ENCODE measurements around the gene DHRS7B. TPM values are rescaled to one million over a fixed set of nuclear protein-coding genes. Genes with fewer than 3 reads are reported as not detected.

DHRS7B gene
- total RNA-seq, 1 experiment from 2014 or later = 30.0 TPM

DNA sequence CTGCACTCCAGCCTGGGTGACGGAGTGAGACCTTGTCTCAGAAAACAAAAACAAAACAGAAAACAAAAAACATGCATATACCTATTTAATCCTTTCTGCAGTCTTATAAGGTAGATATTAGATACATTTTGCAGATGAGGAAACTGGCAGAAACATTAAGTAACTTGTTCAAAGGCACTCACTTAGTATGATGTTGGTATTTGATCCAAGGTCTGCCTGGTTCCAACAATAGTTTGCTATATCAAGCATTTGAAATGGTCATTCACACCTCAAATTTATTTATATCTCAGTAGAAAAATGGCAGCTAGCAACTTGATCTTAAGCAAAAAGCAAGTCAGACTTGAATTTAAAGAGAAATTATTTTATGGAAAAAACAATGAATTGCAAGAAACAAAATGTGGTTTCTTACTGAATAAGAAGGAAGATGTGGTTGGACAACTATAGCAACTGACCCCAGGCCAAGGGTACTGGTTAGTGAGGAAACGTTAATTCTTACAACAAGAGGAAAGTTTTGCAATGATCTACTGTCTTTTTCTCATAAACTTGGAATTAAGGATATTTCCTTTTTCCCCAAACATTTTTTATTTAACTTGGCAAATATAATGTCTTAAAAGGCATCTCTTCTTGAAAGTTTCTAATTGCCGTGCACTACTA lies 19.7 kb downstream of the DHRS7B start:
- POLR2A ChIA-PET = no interaction called here
- Histone ChIP-seq H3K9me3 (peaks cover 9% of the 10 kb centered on the region; the same call in 1 of the 2 replicates), H3K27me3 (replicated peaks; ENCODE audit: control insufficient read depth, insufficient read depth, low read length) (no peaks in the 10 kb centered on the region), H3K4me1 (no peaks in the 10 kb centered on the region), H3K4me3 (ENCODE audit: low read depth, low read length) (no peak overlapping the region), H3K36me3 (ENCODE audit: control insufficient read depth, insufficient read depth, low read length) (peaks cover 2% of the 10 kb centered on the region)
- peaks cover 20% of the 10 kb centered on the region for H3K9me3 Mint-ChIP-seq (ENCODE audit: unreplicated experiment)
- BruUV-seq (replicated peaks) = no TSS peak
- H3K27me3 Mint-ChIP-seq (ENCODE audit: insufficient read depth, unreplicated experiment) = no peaks in the 10 kb centered on the region
- no peak for DNase-seq
- H3K4me1 Mint-ChIP-seq (ENCODE audit: low read depth, unreplicated experiment) = no peaks in the 10 kb centered on the region
- no peak overlapping the region for H3K27ac Mint-ChIP-seq (ENCODE audit: unreplicated experiment)
- H3K4me3 Mint-ChIP-seq (ENCODE audit: unreplicated experiment) = no peak overlapping the region
- CTCF ChIA-PET = no interaction called here
- H3K36me3 Mint-ChIP-seq (ENCODE audit: insufficient read depth, unreplicated experiment) = peaks cover 19% of the 10 kb centered on the region
- intact Hi-C loops (cut with micrococcal nuclease; ENCODE audit: unreplicated experiment) = no loop called here
- TF ChIP-seq CTCF (IDR thresholded peaks at IDR 0.05; ENCODE audit: insufficient read depth in 1 of 2, low read depth in 1 of 2, low read length in 1 of 2, severe bottlenecking in 1 of 2, unreplicated experiment in 1 of 2) = no peak

DNA sequence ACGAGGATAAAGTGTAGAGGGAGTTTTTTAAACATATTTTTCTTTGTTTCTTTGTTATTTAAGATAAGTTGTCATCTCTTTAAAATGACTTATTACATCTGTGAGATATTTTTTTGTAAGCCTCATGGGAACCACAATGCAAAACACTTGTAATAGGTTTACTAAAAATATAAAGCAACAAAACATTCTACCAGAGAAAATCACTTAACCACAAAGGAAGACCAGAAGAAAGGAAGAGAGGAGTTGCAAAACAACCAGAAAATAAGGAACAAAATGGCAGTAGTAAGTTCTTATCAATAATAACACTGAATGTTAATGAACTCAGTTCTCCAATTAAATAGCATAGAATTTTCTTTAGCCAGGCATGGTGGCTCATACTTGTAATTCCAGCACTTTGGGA lies 22.9 kb downstream of the DHRS7B start:
- Mint-ChIP-seq H3K27ac (ENCODE audit: unreplicated experiment) (no peak overlapping the region), H3K36me3 (ENCODE audit: insufficient read depth, unreplicated experiment) (peaks cover 21% of the 10 kb centered on the region), H3K4me3 (ENCODE audit: unreplicated experiment) (no peak overlapping the region), H3K4me1 (ENCODE audit: low read depth, unreplicated experiment) (no peaks in the 10 kb centered on the region), H3K27me3 (ENCODE audit: insufficient read depth, unreplicated experiment) (no peaks in the 10 kb centered on the region), H3K9me3 (ENCODE audit: unreplicated experiment) (peaks cover 50% of the 10 kb centered on the region)
- Histone ChIP-seq H3K4me3 (ENCODE audit: low read depth, low read length) (no peak overlapping the region), H3K9me3 (peaks cover 13% of the 10 kb centered on the region), H3K27me3 (replicated peaks; ENCODE audit: control insufficient read depth, insufficient read depth, low read length) (no peaks in the 10 kb centered on the region), H3K36me3 (ENCODE audit: control insufficient read depth, insufficient read depth, low read length) (peaks cover 2% of the 10 kb centered on the region), H3K4me1 (no peaks in the 10 kb centered on the region)
- intact Hi-C loops (cut with micrococcal nuclease; ENCODE audit: unreplicated experiment) = no loop called here
- no TSS peak for BruUV-seq (replicated peaks)
- DNase-seq = no peak
- ChIA-PET POLR2A (no interaction called here), CTCF (no interaction called here)
- TF ChIP-seq CTCF (IDR thresholded peaks at IDR 0.05; ENCODE audit: insufficient read depth in 1 of 2, low read depth in 1 of 2, low read length in 1 of 2, severe bottlenecking in 1 of 2, unreplicated experiment in 1 of 2) = no peak

DNA sequence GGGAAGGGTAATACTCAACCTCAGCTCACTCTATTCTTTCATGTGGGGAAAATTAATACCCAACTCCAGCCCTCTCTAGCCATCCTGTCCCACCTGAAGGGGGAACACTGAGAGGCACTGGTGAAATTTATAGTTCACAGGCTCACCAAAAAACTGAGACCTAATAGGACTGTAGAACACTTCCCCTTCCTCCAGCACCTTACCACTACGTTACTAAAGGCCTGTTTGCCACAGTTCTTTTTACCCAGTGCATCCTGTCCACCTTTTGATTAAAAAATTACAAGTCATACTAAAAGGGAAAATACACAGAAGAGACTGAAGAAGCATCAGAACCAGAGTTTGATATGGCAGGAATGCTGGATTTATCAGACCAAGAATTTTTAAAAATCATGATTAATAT lies 26.0 kb downstream of the DHRS7B start:
- no peaks in the 10 kb centered on the region for H3K4me1 Mint-ChIP-seq (ENCODE audit: low read depth, unreplicated experiment)
- no peak overlapping the region for H3K4me3 Mint-ChIP-seq (ENCODE audit: unreplicated experiment)
- DNase-seq = no peak
- H3K9me3 ChIP-seq = peaks cover 17% of the 10 kb centered on the region
- ChIA-PET POLR2A (no interaction called here), CTCF (no interaction called here)
- no peak overlapping the region for H3K27ac Mint-ChIP-seq (ENCODE audit: unreplicated experiment)
- BruUV-seq (replicated peaks) = no TSS peak
- H3K27me3 ChIP-seq (replicated peaks; ENCODE audit: control insufficient read depth, insufficient read depth, low read length) = no peaks in the 10 kb centered on the region
- no peaks in the 10 kb centered on the region for H3K4me1 ChIP-seq
- intact Hi-C loops (cut with micrococcal nuclease; ENCODE audit: unreplicated experiment) = no loop called here
- H3K27me3 Mint-ChIP-seq (ENCODE audit: insufficient read depth, unreplicated experiment) = no peaks in the 10 kb centered on the region
- peaks cover 11% of the 10 kb centered on the region for H3K36me3 Mint-ChIP-seq (ENCODE audit: insufficient read depth, unreplicated experiment)
- H3K9me3 Mint-ChIP-seq (ENCODE audit: unreplicated experiment) = peaks cover 67% of the 10 kb centered on the region
- no peak overlapping the region for H3K4me3 ChIP-seq (ENCODE audit: low read depth, low read length)
- TF ChIP-seq CTCF (IDR thresholded peaks at IDR 0.05; ENCODE audit: insufficient read depth in 1 of 2, low read depth in 1 of 2, low read length in 1 of 2, severe bottlenecking in 1 of 2, unreplicated experiment in 1 of 2) = no peak
- H3K36me3 ChIP-seq (ENCODE audit: control insufficient read depth, insufficient read depth, low read length) = no peaks in the 10 kb centered on the region
